ENCODE measurements around the gene LTA.

Gene LTA, protein sequence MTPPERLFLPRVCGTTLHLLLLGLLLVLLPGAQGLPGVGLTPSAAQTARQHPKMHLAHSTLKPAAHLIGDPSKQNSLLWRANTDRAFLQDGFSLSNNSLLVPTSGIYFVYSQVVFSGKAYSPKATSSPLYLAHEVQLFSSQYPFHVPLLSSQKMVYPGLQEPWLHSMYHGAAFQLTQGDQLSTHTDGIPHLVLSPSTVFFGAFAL

DNA sequence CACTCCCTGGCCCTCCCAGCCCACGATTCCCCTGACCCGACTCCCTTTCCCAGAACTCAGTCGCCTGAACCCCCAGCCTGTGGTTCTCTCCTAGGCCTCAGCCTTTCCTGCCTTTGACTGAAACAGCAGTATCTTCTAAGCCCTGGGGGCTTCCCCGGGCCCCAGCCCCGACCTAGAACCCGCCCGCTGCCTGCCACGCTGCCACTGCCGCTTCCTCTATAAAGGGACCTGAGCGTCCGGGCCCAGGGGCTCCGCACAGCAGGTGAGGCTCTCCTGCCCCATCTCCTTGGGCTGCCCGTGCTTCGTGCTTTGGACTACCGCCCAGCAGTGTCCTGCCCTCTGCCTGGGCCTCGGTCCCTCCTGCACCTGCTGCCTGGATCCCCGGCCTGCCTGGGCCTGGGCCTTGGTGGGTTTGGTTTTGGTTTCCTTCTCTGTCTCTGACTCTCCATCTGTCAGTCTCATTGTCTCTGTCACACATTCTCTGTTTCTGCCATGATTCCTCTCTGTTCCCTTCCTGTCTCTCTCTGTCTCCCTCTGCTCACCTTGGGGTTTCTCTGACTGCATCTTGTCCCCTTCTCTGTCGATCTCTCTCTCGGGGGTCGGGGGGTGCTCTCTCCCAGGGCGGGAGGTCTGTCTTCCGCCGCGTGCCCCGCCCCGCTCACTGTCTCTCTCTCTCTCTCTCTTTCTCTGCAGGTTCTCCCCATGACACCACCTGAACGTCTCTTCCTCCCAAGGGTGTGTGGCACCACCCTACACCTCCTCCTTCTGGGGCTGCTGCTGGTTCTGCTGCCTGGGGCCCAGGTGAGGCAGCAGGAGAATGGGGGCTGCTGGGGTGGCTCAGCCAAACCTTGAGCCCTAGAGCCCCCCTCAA lies at the start of gene LTA:
Gene LTA (plus strand): TSS at position 249 of the 871 bp plus-strand sequence. CDS start 454 bp downstream, at position 703.
- no peak for DNase-seq

DNA sequence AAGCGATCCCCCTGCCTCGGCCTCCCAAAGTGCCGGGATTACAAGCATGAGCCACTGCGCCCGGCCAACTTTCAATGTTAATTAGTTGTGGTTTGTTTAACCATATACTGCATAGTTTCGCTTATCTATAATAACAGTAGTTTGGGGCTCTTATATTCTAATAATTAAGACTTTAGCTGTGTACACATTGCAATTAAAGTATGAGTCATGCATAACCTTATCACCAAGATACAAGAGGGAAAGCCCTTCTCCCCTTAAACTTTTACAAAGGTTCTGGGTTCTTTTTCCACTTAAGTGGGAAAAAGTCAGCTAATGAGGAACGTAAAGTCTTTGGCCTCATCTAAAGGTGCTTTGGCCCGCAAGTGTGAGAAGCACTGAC lies 46.5 kb upstream of the LTA start:
- DNase-seq, result no peak

DNA sequence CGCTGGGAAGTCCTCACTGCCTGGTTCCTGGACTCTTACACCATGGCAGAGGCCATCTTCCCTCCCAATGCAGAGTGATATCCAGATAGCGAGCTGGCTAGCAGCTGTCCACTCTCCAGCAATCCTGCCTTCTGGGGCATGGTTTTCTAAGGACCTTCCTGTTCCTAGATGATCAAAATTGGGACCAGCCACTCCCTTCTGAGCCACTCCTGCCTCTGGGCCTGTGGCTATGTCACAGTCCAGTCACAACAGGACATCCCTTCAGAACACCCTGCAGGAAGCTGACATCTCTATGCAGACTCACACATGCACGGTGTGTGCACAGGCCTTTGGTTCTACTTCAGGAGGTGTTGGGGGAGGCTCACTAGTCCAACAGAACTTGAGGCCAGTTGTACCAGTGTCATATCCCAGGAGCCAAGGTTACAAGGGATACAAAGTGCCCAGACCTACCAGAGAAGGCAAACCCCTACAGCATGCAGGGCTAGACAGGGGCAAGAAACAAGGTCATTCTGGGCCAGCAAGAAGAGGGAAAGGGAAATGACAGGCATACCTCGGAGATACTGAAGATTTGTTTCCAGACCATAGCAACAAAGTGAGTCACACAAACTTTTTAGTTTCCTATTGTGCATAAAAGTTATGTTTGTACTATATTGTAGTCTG lies 46.0 kb upstream of the LTA start:
- DNase-seq, result no peak

DNA sequence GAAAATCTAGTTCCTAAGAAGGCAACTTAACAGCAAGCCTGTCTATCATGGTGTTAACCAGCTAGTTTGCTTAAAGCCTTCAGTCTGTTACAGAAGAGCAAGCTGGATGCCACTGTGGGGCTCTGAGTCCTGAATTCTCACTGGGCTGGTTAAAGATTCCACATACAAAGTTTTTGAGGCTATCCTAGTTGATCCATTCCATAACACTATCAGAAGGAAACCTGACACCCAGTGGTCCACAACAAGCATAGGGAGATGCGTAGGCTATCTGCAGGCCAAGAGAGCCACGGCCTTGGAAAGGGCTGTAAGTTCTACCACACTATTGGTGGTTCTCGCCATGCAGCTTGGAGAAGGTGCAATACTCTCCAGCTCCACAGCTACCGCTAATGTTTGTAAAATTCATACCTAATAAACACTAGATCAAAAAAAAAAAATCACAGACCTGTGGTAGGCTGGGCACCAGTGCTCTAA lies 43.7 kb upstream of the LTA start:
- DNase-seq, result no peak

DNA sequence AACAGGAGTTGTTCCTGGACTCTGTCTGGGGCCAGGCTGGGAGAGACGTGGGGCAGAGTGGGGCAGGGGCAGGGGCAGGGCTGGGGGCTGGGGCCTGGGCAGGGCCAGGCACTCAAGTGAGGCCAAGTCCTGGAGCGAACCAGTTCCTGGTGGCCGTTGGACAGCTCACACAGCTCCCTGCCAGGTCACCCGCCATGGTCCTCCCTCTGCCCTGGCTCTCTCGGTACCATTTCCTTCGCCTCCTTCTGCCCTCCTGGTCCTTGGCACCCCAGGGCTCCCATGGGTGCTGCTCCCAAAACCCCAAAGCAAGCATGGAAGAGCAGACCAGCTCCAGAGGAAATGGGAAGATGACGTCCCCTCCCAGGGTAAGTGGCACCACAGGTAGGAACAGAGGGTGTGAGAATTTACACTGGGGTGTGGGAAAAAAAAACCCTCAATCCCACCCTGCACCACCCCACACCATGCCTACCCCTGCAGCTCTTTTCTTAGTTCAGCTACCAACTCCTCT lies 43.2 kb upstream of the LTA start, which contains the start of gene MCCD1:
Gene MCCD1 (plus strand): TSS at position 142 of the 508 bp plus-strand sequence. CDS start 53 bp downstream, at position 195.
- DNase-seq, result no peak

DNA sequence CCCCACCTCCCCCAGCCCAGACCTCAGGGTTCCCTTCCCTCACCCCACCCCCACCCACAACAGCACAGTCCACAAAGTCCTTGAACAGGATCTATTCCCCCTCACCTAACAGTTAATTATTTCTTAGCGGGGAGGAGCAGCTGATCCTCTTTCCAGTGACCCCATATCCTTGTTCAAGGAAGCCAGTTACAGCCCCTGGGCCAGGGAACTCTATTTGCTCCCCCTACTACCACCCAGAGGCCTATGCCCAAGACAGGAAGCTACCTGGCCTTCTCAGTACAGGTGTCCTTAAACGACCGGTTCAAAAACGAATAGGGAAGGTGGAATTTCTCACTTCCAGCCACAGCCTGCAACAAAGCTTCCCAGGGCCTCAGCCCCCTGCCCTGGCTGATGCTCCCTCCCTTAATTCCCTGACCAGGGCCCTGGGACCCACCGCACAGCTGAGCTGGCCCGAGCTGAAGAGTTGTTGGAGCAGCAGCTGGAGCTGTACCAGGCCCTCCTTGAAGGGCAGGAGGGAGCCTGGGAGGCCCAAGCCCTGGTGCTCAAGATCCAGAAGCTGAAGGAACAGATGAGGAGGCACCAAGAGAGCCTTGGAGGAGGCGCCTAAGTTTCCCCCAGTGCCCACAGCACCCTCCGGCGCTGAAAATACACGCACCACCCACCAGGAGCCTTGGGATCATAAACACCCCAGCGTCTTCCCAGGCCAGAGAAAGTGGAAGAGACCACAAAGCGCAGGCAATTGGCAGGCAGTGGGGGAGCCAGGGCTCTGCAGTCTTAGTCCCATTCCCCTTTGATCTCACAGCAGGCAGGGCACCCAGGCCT lies 42.5 kb upstream of the LTA start:
- DNase-seq, result no peak

DNA sequence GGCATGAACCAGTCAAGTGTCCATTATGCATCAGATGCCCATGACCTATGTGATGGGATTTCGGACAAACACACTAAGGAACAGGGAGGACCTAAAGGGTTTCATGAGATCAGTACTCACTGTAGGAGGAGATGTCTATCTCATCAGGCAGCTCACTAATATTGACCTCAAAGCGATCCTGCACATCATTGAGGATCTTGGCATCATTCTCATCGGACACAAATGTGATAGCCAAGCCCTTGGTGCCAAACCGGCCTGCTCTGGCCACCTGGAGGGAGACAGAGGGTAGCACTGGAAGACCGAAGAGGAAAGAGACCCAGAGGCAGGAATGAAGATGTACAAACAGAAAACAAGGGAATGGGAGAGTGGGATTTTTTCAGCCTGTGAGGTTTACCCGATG lies 41.4 kb upstream of the LTA start:
- no peak for DNase-seq

DNA sequence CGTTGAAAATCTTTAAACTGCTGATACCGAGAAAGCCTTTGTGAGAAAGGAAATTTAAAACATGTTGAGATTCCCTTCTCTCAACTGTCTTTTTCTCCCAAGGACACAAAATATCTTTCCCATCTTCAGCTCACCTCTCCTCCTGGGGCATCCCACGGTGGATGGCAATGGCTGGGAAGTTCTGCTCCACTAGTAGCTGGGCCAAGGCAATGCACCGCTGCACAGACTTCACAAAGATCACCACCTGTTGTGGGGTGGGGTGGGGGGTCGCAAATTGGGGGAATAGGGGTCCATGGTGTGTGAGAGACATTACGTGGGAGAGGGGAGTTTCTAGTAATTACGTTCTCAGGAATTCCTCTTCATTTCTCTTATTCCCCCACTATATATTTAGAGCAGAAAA lies 40.9 kb upstream of the LTA start:
- no peak for DNase-seq

DNA sequence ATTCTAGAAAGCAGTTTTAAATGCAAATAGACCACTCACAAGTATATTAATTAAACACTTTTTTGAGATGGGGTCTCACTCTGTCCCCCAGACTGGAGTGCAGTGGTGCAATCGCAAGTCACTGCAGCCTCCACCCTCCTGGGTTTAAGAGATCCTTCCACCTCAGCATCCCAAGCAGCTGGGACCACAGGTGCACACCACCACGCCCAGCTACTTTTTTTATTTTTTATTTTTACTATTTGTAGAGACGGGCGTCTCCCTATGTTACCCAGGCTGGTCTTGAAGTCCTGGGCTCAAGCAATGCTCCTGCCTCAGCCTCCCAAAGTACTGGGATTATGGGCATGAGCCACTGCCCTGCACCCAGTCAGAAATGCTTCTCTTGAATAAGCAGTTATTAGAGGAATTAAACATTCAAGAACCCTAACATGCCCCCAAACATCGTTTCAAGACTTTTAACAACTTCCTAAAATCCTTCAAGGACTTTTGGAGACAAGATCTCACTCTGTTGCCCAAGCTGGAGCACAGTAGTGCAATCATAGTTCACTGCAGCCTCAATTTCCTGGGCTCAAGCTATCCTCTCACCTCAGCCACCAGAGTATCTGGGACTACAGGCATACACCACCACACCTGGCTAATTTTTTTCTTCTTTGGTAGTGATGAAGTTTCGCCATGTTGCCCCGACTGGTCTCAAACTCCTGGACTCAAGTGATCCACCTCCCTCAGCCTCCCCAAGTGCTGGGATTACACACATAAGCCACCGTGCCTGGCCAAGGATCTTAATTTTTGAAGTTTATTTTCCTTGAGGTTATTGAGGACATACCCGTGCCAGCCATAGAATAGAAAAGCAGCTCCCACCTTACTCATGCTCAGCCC lies 40.1 kb upstream of the LTA start:
- DNase-seq, result no peak

DNA sequence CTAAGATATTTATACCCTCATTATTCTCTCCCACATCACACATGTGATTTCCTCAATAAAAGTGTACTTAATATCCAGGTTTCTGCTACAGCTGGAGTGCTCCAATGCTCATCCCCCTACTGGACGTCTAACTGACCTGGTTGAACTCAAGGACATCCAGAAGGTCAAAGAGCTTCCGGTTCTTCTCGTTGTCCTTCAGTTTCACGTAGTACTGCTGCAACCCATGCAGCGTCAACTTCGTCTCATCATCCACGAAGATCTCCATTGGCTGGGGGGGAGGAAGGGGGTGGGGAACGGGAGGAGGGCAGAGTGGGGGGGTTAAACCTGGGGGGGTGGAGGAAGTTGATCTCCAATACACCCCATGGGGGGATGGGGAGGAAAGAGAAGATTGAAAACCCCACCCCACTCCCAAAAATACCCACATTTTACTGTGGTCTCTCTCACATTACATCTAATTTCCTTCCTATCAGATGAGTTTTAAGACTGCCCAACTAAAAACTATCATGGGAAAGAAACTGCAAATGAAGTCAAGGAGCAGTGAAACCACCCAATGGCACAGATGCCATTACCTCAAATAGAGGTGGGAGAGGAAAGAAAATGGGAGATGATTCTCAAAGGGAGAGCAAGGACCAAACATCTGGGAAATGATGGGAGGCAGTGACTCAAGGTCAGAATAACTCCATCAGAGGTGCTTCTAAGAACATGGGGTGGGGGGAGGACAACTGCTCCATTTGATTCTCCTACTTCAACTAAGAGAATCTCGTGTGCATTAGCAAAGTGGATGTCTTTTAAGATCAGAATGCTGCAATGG lies 39.2 kb upstream of the LTA start:
- DNase-seq, result no peak

DNA sequence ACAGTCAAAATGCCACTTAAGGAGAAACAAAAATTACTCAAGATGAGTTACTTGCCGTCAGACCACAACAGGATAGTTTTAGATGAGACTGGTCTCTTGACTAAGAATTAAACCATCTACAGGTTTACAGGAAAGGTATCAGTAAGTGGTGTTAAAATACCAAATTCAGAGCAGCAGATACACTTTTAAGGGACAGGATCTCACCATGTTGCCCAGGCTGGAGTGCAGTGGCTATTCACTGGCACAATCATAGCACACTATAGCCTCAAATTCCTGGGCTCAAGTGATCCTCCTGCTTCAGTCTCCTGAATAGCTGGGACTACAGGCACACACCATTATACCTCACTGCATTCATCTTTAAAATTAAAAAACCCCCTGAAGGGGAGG lies 38.6 kb upstream of the LTA start:
- DNase-seq, result no peak

DNA sequence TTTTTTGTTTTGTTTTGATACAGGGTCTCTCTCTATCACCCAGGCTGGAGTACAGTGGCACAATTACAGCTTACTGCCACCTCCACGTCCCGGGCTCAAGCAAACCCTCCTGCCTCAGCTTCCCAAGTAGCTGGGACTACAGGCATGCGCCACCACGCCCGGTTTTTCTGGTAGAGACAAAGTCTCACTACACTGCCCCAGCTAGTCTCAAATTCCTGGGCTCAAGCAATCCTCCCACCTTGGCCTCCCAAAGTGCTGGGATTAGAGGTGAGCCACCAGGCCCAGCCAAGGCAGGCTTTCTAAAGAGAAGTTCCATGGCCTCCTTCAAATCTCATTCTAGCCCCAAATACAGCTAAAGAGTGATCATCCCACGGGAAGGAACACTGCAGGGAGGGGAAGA lies 38.1 kb upstream of the LTA start:
- DNase-seq, result no peak

DNA sequence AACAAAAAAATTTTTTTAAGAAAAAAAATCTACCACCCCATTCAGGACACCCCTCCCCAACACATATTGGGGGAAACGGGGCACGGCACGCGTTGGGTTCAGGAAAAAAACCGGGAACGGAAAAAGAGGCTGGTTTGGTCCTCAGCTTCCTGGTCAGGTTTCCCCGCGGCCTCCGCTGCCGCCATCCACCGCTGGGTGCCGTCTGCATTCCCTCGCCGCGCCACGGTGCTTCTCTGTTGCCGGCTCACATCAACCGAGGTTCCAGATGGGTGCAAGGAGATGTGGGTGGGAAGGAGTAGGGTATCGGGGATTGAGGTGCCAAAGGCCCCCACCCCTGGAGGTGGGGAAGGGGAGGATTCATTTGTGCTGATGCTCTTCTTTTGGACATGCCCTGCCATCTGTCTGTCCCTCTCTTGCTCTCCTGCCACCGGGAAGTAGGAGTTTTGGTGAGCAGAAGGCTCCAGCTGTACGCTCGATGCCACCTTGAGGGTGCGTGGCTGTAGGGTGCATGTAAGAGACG lies 37.5 kb upstream of the LTA start:
- DNase-seq, result no peak

DNA sequence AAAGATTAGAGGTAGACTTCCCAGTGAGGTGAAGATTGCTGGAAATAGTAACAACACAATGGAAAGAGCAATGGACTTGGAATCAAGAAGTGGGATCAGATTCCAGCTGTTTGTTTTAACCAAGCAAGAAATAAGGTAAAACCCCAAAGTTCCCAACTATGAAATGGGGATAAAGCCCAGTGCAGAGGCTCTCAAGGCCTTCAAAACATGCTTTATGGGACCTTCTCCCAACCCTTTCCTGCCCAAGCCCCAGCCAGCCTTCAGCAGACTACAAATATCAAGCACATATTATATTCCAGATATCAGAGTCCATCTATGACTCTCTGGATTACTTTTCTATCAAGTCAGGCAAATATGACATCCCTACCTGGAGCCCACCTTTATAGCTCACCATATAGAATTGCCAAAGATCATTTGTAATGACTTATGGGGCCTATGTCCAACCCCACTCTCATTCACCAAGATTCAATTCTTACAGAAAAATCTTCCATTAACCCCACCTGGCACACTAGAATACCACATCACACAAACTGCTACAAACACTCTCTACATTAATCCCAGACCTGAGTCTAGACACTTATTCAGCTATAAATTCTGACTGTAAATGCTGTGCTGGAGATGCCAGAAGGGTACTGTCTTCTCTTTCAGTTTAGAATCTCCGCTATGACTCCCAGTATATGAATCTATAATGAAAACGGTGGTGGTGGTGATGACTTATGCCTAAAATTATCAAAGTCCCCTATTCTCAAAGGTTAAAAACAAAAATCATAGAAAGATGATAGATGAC lies 36.4 kb upstream of the LTA start:
- DNase-seq, result no peak

DNA sequence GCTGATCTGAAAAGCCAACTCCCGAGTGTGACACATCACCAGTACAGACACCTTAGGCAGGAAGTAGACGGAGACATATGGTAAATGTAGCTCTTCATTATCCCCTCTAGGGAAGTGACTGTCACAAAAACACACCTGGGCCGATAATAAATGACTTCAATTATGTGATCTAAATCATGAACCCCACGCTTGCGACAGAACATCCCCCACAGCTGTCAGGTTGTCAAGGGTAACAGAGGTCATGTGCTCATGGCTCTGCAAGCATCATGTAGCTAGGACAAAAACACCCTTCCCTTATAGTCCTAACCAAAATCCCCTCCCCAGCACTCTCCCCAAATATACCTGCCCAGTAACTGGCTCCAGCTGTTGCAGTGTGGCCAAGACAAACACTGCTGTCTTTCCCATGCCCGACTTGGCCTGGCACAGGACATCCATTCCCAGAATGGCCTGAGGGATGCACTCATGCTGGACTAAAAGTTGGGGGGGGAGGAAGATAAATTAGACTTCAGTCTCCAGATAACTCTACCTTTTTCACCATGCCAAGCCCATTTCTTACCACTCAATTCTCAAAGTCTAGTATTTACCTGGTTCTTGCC lies 33.2 kb upstream of the LTA start:
- no peak for DNase-seq

DNA sequence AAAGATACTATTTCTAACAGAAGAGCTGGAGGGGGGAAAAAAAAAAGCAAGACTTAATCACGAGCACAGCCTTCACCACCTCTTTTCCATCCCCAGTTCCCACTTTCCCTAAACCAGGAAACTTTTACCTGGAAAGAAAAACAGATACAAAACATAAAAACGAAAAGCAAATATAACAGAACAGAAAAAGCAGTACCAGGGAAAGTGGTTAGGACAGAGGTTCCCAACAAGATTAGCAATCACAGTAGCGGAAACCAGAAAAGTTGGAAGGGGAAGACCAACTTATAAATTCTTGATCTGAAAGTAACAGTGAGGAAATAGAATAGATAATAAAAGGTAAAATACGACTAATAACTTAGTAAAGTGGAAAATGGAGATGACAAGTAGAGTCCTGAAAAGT lies 31.4 kb upstream of the LTA start:
- DNase-seq, result no peak

DNA sequence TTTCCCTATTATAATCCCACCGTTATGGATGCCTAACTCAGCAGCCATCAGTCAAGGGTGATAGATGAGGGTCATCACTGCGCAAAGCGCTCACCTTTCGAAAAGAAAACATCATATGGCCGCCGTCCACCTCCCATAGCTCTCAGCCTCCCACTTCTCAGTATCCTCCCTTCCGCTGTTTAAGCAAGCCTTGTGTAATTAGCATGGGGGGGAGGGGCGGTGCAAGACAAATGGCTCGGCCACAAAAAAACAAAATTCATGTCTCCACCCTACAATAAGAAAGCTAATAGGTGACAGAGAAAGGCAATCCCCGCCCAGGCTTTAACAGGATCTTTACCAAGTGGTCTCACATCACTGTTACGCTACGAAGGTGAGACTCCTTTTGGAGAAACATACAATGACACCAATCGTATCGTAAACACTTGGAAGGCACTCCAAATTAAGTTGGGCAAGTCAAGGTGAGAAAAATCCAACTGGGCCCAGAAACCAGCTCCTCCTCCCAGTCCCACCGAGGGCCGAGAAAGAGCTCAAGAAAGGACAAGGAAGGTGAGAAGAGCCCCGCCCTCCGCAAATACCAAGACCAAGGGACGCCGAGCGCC lies 30.9 kb upstream of the LTA start:
- no peak for DNase-seq

DNA sequence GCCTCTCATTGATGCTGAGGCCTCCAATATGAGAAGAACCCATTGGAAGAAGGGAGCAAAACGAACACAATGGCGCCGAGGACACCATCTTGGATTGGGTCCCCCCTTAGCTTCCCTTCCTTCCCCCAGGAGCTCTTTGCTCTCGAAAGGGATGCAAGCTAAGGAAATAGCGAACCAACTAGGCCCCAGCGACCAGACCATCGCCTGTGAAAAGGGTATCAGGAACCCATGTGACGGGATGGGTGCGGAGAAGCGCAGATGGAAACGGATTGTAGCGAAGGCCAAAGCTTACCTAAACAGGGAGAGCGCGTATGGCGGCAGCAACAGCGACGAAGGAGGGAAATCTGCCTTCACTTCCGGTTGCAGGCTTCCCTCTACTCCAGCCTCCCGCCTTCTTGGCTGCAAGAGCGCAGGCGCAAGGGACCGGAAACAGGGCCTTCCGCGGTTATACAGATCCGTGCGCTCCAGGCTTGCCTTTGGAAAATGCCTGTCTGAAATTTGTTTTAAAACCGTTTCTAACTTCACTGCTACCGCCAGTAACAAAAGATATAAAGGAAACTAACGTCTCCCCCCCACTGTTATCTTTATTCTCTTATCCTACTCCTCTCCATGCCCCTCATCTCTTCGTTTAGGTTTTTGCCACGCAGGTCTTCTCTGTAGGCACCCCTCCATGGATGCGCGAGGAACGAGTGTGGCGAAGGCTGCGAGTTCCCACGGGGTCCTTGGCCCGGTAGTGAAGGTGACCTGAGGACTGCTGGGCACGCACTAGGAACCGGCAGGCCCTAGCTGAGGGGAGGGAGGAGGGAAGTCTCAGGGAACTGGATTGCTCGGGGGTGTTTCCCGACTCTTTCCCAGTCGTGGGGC lies 30.2 kb upstream of the LTA start, which contains the start of gene DDX39B:
Gene DDX39B (minus strand): TSS at position 346 of the 864 bp plus-strand sequence. CDS start 1,471 bp downstream, outside the sequence.
- DNase-seq, result peak; percentile 97
